Placental epithelial cell (primary cell): ENCODE results near the gene SNRNP25. TPM values are rescaled to one million over a fixed set of nuclear protein-coding genes. Genes with fewer than 3 reads are reported as not detected.

Source experiments
- small RNA-seq: library from RNA; depleted of rRNA; stranded (forward); fragments of <200 nt; gene quantifications from one replicate; pipeline ENCODE3, GENCODE V24; 2012
- total RNA-seq: library from RNA; depleted of rRNA; stranded (reverse); fragments of >200 nt; gene quantifications from 2 replicates; pipeline ENCODE4 v1.2.3, GENCODE V29; 2012

Gene SNRNP25
- 13.7 and 27.8 TPM in 2 replicates for total RNA-seq

DNA sequence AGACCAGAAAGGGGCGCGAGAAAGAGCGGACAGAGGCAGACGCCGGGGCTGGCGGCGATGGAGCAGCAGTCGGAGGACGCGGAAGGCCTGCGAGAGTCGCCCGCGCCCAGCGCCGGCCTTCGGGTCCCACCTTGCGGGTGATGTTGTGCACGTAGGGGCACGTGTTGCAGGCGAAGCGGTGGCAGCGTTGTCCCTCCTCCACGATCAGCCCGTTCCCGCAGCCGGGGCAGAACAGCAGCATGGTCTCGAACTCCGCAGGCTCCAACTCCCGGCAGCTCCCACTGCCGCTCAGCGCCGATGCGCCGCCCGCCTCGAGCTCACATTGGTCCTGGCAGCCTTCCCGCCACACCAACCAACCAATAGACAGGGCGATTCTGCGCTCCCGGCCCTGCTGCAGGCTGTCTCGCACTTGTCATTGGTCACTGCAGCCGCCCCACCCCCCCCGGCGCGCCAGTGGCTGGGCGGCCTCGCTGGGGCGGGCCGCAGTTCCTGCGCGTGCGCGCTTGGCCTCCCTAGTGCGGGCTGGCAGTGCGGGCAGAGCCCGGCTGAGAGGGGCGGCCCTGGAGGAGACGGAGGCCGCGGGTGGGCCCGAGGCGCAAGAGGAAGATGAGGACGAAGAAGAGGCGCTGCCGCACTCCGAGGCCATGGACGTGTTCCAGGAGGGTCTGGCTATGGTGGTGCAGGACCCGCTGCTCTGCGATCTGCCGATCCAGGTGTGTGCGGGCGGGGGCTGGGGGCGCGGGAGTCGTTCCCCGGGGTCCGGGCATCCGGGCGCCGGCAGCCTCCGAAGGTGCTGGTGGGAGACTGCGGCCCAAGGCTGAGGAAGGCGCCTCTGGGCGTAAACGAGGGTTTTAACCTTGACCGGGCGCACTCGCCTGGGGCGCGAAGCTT is at the start of gene SNRNP25, which contains the start of gene POLR3K:
Gene SNRNP25, plus strand, starts transcription at position 483 of the 891 bp plus-strand sequence. Its CDS starts 189 bp downstream, at position 672.
Gene POLR3K, minus strand, starts transcription at position 263 of the 891 bp plus-strand sequence. Its CDS starts 22 bp downstream, at position 241.

GRCh38 chr16:72561-73548 is 19.2 kb downstream of the SNRNP25 start, which contains the start of gene RHBDF1:
RHBDF1 (minus strand) TSS chr16:72631; CDS start chr16:65015, 7,616 bp downstream.

DNA sequence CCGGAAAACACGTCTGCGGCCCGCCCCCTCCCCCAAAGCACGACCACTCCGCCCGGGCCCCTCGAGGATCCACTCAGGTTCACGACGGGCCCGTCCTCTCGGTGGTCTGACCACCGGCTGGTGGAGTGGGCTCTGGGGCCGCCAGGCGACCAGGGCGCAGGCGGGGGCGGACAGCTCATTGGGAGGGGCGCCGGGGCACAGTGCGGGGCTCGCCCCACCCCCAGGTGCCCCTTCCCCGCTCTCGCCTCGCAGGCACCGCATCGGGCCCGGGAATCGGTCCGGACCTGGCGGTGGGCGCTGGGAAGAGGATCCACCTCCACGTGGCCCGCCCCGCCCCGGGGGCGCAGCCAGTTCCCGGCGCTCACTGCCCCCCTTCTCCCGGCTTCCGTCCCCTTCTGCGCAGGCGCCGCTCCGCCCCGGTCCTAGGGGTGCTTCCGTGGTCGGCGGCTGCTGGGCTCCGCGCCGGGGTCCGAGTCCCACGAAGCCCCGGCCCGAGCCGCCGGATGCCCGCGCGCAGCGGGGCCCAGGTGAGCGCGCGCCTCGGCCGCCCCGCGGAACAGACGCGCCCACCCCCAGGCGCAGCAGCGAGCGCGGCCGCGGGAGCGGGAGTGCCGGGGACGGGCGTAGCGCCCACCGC is 24.3 kb downstream of the SNRNP25 start, which contains the start of gene MPG:
Gene MPG, plus strand, starts transcription at position 419 of the 637 bp plus-strand sequence. Its CDS starts 85 bp downstream, at position 504.

Small RNA genes within 50 kb of the gene (small RNA-seq; reads per million reads assigned to genes)
- gene MIR6859-4 (not detected), gene Z69720.2 (not detected)

Other genes with a start within 250 kb of the SNRNP25 start
- 1.2 and 2.1 TPM in 2 replicates for gene POLR3K, start 220 bp upstream of the SNRNP25 start, total RNA-seq
- gene RHBDF1, start 18.8 kb downstream of the SNRNP25 start, total RNA-seq = 41.8 and 43.2 TPM in 2 replicates
- gene MPG, start 24.4 kb downstream of the SNRNP25 start, total RNA-seq = 161 and 204 TPM in 2 replicates
- gene NPRL3, start 84.8 kb downstream of the SNRNP25 start, total RNA-seq = 10.5 and 14.1 TPM in 2 replicates
- not detected in 2 replicates for gene HBZ, start 98.8 kb downstream of the SNRNP25 start, total RNA-seq
- not detected in 2 replicates for gene HBM, start 112.2 kb downstream of the SNRNP25 start, total RNA-seq
- not detected in 2 replicates for gene HBA2, start 119.0 kb downstream of the SNRNP25 start, total RNA-seq
- not detected in 2 replicates for gene HBA1, start 122.9 kb downstream of the SNRNP25 start, total RNA-seq
- gene HBQ1, start 126.6 kb downstream of the SNRNP25 start, total RNA-seq = not detected in 2 replicates
- gene LUC7L, start 175.6 kb downstream of the SNRNP25 start, total RNA-seq = 35.5 and 52.6 TPM in 2 replicates
- gene FAM234A, start 181.0 kb downstream of the SNRNP25 start, total RNA-seq = 59.7 and 67.1 TPM in 2 replicates
- not detected in 2 replicates for gene RGS11, start 222.1 kb downstream of the SNRNP25 start, total RNA-seq
- not detected in 2 replicates for gene ARHGDIG, start 226.8 kb downstream of the SNRNP25 start, total RNA-seq
- gene PDIA2, start 229.3 kb downstream of the SNRNP25 start, total RNA-seq = not detected in 2 replicates